ENCODE data around the gene CPNE6.

GRCh38 chr14:24086193-24086955 lies 15.0 kb downstream of the CPNE6 start:
- TF ChIP-seq CTCF (IDR thresholded peaks at IDR 0.05) (no peak), ZFX (IDR thresholded peaks at IDR 0.05; ENCODE audit: borderline replicate concordance) (no peak)
